ENCODE data around the gene PCDHGA3. TPM values are rescaled to one million over a fixed set of nuclear protein-coding genes. Genes with fewer than 3 reads are reported as not detected.
"Not testable (repeated sequence)": the region's sequence is repeated elsewhere in the genome, so short reads cannot be mapped to it uniquely, and the experiment has no call there.

PCDHGA3 gene
- total and polyA plus RNA-seq, 12 donors: 0.27 to 6.2 (median 2.2) TPM

DNA sequence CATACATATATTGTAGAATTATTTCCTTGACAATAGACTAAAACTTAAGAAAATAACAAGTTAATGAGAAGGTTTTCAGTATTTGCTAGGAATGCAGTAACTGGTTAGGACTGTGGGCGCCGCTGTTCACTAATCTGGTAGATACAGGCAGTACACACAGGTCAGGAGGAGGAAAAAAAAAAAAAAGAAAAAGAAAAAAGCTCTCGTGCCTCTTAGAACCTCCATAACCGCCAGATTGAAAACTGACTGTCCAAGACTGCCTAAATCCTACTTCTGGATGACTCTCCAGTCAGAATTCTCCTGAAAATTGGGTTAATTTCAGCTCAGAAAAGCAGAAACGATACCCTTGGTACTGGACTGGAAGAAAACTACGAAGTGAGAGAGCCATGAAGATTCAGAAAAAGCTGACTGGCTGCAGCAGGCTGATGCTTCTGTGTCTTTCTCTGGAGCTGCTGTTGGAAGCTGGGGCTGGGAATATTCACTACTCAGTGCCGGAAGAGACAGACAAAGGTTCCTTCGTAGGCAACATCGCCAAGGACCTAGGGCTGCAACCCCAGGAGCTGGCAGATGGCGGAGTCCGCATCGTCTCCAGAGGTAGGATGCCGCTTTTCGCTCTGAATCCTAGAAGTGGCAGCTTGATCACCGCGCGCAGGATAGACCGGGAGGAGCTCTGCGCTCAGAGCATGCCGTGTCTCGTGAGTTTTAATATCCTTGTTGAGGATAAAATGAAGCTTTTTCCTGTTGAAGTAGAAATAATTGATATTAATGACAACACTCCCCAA, 13.1 kb upstream of the PCDHGA3 start, which contains the start of gene PCDHGA1:
Gene PCDHGA1 (plus strand): TSS at position 216 of the 782 bp plus-strand sequence.
- H3K9me3 ChIP-seq (replicated peaks in 1 of 3): peaks cover 0 to 2% (median 0%) of the 10 kb centered on the region in 3 donors
- peak in 1 of 7 donors; percentile 27 for DNase-seq
- intact Hi-C loops (cut with DNase I): no loop called here
- WGBS, 4 donors: 17 to 31% (median 21%) methylated on average over 15 to 21 of the region's 21 CpGs
- peaks cover 5% of the 10 kb centered on the region for H3K27me3 ChIP-seq
- H3K36me3 ChIP-seq (replicated peaks in 1 of 2): no peaks in the 10 kb centered on the region
- no peak within 1 kb of the TSS for H3K4me3 ChIP-seq
- H3K27ac ChIP-seq: no peak within 1 kb of the TSS
- no peaks in the 10 kb centered on the region for H3K4me1 ChIP-seq (replicated peaks in 1 of 2)
- no peak for TF ChIP-seq POLR2A (IDR thresholded peaks at IDR 0.05)
- TF ChIP-seq, protein P1, sequence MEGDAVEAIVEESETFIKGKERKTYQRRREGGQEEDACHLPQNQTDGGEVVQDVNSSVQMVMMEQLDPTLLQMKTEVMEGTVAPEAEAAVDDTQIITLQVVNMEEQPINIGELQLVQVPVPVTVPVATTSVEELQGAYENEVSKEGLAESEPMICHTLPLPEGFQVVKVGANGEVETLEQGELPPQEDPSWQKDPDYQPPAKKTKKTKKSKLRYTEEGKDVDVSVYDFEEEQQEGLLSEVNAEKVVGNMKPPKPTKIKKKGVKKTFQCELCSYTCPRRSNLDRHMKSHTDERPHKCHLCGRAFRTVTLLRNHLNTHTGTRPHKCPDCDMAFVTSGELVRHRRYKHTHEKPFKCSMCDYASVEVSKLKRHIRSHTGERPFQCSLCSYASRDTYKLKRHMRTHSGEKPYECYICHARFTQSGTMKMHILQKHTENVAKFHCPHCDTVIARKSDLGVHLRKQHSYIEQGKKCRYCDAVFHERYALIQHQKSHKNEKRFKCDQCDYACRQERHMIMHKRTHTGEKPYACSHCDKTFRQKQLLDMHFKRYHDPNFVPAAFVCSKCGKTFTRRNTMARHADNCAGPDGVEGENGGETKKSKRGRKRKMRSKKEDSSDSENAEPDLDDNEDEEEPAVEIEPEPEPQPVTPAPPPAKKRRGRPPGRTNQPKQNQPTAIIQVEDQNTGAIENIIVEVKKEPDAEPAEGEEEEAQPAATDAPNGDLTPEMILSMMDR (IDR thresholded peaks at IDR 0.05): peak in 1 of 6 experiments; percentile 11

DNA sequence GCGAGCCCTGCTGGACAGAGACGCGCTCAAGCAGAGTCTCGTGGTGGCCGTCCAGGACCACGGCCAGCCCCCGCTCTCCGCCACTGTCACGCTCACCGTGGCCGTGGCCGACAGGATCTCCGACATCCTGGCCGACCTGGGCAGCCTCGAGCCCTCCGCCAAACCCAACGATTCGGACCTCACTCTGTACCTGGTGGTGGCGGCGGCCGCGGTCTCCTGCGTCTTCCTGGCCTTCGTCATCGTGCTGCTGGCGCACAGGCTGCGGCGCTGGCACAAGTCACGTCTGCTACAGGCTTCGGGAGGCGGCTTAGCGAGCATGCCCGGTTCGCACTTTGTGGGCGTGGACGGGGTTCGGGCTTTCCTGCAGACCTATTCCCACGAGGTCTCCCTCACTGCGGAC, 11.1 kb upstream of the PCDHGA3 start:
- H3K36me3 ChIP-seq (replicated peaks in 1 of 2); H3K4me3 ChIP-seq; H3K27me3 ChIP-seq; intact Hi-C loops (cut with DNase I); H3K4me1 ChIP-seq (replicated peaks in 1 of 2); DNase-seq; H3K9me3 ChIP-seq (replicated peaks in 1 of 3); H3K27ac ChIP-seq: not testable (repeated sequence)
- 19 to 58% (median 33%) methylated on average over 4 to 39 of the region's 39 CpGs for whole genome bisulfite sequencing, 4 donors

DNA sequence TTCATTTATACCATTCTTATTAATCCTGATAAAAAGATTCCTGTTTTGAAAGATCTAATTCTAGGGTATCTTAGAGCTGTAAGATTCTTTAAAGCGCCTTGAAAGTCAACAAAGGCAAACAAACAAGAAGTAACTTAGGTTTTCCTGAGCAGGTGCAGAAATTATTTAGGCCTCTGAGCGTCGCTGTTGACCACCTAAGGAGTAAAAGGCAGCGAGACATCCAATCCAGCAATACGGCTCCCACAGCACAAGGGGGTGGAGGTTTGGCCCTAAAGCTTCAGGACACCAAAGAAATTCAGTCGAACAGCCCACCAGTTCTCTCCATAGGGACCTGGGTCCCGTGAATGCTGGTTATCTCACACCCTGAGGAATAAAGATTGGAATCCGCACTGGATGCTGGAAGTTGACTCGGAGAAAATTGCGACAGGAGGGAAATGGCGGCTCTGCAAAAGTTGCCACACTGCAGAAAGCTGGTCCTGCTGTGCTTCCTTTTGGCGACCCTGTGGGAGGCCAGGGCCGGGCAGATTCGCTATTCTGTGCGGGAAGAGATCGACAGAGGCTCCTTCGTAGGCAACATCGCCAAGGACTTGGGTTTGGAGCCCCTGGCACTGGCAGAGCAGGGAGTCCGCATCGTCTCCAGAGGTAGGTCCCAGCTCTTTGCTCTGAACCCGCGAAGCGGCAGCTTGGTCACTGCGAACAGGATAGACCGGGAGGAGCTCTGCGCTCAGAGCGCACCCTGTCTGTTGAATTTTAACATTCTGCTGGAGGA, 4.9 kb upstream of the PCDHGA3 start, which contains the start of gene PCDHGA2:
Gene PCDHGA2 (plus strand): TSS at position 223 of the 769 bp plus-strand sequence.
- TF ChIP-seq, protein P1 (IDR thresholded peaks at IDR 0.05): peak in 3 of 6 experiments; percentile 30 to 43 (median 37)
- no peak for TF ChIP-seq POLR2A (IDR thresholded peaks at IDR 0.05)
- peaks cover 0 to 10% (median 0%) of the 10 kb centered on the region in 3 donors for H3K9me3 ChIP-seq (replicated peaks in 1 of 3)
- peak within 1 kb of the TSS in 1 of 4 donors; percentile 9 for H3K4me3 ChIP-seq
- no peak for DNase-seq
- no peaks in the 10 kb centered on the region for H3K36me3 ChIP-seq (replicated peaks in 1 of 2)
- H3K27ac ChIP-seq: no peak within 1 kb of the TSS
- intact Hi-C loops (cut with DNase I): no loop called here
- no peaks in the 10 kb centered on the region for H3K27me3 ChIP-seq
- 7 to 17% (median 10%) methylated on average over 10 to 27 of the region's 27 CpGs for WGBS, 4 donors
- H3K4me1 ChIP-seq (replicated peaks in 1 of 2): no peaks in the 10 kb centered on the region

DNA sequence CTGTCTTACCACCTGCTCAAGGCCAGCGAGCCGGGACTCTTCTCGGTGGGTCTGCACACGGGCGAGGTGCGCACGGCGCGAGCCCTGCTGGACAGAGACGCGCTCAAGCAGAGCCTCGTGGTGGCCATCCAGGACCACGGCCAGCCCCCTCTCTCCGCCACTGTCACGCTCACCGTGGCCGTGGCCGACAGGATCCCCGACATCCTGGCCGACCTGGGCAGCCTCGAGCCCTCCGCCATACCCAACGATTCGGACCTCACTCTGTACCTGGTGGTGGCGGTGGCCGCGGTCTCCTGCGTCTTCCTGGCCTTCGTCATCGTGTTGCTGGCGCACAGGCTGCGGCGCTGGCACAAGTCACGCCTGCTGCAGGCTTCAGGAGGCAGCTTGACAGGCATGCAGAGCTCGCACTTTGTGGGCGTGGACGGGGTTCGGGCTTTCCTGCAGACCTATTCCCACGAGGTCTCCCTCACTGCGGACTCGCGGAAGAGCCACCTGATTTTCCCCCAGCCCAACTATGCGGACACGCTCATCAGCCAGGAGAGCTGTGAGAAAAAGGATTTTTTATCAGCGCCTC, 2.8 kb upstream of the PCDHGA3 start:
- DNase-seq; H3K27me3 ChIP-seq; H3K36me3 ChIP-seq (replicated peaks in 1 of 2); H3K9me3 ChIP-seq (replicated peaks in 1 of 3); H3K27ac ChIP-seq; intact Hi-C loops (cut with DNase I); H3K4me3 ChIP-seq; H3K4me1 ChIP-seq (replicated peaks in 1 of 2): not testable (repeated sequence)
- WGBS, 4 donors: 49 to 85% (median 59%) methylated on average over 21 to 44 of the region's 45 CpGs

DNA sequence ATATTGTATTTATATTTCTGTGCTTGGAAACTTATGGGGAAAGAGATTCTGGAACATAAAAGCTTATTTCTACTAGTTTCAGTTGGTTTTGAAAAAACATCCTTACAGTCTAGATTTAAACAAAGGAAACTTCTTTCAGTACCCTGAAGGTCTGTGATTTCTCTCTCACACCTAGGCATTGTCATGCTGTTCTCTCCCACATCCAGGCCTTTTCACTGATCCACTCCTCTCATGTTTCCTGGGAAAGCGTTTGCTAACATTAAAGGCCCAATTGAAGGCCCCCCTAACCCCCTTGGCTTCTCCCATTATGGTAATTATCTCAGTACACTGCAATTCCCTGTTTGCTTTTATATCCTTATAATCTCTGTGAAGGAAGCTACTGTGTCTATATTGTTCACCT, 856 bp upstream of the PCDHGA3 start:
- TF ChIP-seq, protein P1 (IDR thresholded peaks at IDR 0.05): no peak
- no peak for TF ChIP-seq POLR2A (IDR thresholded peaks at IDR 0.05)
- H3K9me3 ChIP-seq (replicated peaks in 1 of 3): peaks cover 0 to 15% (median 10%) of the 10 kb centered on the region in 3 donors

More for the DNA sequence above, 856 bp upstream of the PCDHGA3 start:
- intact Hi-C loops (cut with DNase I): no loop called here
- Histone ChIP-seq H3K36me3 (replicated peaks in 1 of 2) (no peaks in the 10 kb centered on the region), H3K27ac (no peak overlapping the region), H3K27me3 (no peaks in the 10 kb centered on the region), H3K4me3 (no peak overlapping the region), H3K4me1 (replicated peaks in 1 of 2) (no peaks in the 10 kb centered on the region)
- 12 to 39% (median 17%) methylated on average over 1 of the region's 1 CpG for WGBS, 4 donors
- no peak for DNase-seq
